Frontal cortex (tissue), 4 donors: ENCODE results near the gene EIF4EBP3. TPM values are rescaled to one million over a fixed set of nuclear protein-coding genes. Genes with fewer than 3 reads are reported as not detected.

Experiments used
- DNase-seq, 2 donors: peaks; one replicate each; pipeline ENCODE4 v3.0.0; 2012; ENCODE audit warnings: low spot score in 2 of 2
- FAIRE-seq: peaks from 2 replicates; lab custom pipeline; 2012; peaks lifted over from hg19 to GRCh38; lab: Jason Lieb, UNC
- total RNA-seq: library from RNA; depleted of rRNA; stranded (reverse); fragments of >200 nt; gene quantifications from one replicate; pipeline ENCODE4 v1.2.3, GENCODE V29; 2014
- donor health status: control.
- donor health status: control.
- donor health status: control.

EIF4EBP3 gene
- not detected for total RNA-seq

DNA sequence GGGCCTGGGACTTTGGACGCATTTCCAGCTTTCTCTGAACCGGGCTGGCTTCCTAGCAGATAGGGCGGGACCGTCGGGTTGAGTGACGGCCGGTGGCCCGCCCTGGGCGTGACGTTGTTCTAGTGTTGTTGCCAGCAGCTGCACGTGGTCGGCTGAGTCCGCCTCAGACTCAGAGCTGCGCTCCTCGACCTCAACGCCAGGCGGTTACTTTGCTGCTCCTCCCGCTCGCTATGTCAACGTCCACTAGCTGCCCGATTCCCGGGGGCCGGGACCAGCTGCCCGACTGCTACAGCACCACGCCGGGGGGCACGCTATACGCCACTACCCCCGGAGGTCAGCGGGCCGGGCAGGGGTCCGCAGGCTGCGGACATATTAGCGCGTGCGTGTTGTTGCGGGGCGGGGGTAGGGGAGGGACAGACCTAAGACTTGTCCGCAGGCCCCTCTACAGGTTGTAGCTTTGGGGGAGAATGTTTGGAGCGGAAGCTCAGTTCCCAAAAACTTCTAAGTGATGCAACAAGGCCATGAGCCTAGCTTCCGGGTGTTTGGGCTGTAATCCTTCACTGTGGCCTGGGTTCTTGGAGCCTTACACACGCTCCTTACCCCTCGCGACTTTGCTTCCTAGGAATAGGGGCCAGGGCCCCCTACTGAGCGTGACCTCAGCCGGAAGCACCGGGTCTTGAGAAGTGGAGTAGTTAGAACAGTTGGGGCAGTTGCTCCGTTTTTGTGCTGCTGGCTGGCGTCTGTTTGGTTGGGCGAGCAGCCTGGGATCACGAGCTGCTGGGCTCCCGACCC lies at the start of gene EIF4EBP3:
TSS of gene EIF4EBP3 (plus strand) at position 155 of the 792 bp plus-strand sequence. CDS start at position 231, 76 bp downstream.
- peak; percentile 8 for FAIRE-seq
- peak; percentile 82 to 96 for DNase-seq

DNA sequence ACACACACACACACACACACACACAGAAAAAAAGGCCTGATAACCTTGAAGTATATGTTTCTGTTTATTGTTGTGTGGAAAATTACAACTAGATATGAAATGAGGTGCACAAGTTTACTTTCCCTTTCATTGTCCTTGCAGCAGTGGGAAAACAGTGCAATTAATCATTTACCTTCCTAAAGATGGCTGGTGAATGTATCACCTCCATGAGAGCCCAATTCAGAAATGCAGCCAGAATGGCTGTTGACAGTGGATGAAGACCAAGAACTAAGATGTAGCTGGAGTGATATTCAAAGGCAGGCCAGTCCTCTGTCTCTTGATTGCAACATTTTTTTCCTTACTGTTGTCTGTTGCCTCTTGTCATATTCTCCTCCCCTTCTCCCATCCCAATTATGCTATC lies 49.6 kb upstream of the EIF4EBP3 start:
- DNase-seq (no peak), FAIRE-seq (no peak)

DNA sequence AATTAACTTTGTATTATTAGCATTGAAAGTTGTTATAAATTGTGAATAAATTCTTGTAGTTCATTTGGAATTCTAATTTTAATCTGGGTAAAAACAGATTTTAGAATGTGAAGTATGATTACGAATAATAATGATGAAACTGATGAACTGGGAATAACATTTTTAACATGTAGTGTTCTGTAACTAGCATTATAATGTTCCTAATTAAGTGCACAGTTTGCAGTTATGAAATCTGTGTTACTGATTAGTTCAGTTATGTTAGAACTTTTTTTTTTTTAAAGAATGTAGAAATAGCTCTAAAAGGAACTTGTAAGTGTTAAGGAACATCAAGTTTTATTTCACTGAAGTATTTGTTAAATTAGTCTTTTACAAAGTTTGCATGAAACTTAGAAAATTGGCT lies 48.9 kb upstream of the EIF4EBP3 start:
- DNase-seq (no peak), FAIRE-seq (no peak)

DNA sequence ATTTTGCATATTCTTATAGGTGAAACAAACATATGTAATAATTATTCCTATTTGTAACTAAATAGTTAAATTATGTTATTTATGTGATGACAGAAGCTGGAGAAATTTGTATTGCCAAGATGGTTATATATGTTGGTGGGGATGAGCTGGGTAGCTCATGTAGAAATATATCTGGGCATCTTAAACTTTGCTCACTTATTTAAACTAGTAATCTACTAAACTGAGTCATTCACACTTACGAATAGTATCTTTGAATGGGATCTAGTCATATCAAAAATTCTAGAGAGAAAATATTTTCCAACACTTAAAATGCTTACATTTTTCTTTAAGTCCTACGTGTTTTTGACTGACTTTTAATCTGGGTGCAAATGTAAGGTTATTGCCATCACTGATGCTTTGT lies 44.6 kb upstream of the EIF4EBP3 start:
- FAIRE-seq (no peak), DNase-seq (no peak)

DNA sequence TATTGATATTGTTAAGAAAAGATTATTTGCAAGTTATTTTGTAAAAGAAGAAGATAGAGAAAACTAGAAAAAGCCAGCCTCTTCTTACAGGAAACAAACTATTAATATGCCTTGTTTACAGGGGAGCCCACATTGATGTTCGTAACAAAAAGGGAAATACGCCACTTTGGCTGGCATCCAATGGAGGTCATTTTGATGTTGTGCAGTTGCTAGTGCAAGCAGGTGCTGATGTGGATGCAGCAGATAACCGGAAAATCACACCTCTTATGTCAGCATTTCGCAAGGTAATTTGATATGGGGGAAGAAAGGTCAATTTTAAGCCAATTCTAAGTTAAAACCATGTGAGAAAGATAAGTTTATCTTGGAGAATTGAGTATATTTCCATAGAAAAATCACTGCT lies 37.6 kb upstream of the EIF4EBP3 start:
- DNase-seq (no peak), FAIRE-seq (no peak)

DNA sequence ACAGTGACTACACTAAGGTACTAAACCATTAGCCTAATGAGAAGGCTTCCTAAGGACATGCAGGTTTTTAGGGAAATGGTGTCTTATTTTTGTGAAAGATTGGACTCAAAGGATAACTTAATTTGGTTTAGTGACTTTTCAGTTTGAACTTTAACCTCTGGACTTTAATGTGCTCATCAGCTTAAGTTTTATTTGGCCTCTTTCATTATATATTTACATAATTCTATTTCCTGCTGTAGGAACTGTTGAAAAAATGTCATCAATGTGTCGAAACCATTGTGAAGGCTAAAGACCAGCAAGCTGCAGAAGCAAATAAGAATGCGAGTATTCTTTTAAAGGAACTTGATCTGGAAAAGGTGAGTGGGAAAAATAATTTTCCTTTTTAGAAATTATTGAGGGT lies 34.3 kb upstream of the EIF4EBP3 start:
- FAIRE-seq (no peak), DNase-seq (no peak)

DNA sequence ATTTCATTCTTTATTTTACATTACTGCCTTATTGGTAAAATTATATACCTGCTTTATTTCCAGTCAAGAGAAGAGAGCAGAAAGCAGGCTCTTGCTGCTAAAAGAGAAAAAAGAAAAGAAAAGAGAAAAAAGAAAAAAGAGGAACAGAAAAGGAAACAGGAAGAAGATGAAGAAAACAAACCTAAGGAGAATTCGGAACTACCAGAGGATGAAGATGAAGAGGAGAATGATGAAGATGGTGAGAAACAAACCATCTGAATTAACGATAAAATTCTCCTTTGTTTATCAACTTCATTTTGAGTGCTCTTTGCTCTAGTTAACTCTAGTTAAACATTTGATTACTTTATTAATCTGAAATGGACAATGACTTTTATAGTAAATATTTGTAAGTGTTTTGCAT lies 23.5 kb upstream of the EIF4EBP3 start:
- DNase-seq (no peak), FAIRE-seq (no peak)

DNA sequence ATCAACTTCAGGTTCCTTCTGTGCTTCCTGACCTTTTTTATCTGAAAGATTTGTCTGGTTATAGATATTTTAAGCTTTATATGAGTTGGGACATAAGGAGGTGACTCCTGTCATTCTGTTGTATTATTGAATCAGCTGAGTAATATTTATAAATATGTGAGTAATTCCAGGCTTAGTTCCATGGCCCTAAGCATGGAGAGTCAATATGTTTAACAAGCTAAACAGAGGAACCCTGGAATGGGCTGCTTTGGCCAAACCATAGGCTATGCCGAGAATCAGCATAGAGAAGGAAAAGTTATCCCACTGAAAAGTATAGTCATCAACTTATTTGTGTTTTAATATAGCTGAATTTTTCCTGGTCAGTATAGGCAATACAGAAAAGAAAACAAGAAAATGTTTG lies 7.2 kb upstream of the EIF4EBP3 start:
- FAIRE-seq (no peak), DNase-seq (no peak)

DNA sequence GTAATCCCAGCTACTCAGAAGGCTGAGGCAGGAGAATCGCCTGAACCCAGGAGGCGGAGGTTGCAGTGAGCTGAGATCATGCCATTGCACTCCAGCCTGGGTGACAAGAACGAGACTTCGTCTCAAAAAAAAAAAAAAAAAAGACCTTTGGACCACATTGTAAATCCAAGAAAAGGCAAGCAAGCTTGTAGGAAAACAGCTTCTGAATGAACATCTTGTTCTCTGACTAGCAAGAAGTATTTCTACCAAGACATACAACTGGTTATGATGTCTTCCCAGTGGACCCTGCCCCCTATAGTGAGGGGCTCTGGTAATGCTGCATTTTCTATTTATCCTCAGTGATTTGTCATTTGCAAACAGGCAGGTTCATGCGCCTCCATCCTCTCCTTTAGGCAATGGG lies 4.5 kb upstream of the EIF4EBP3 start:
- no peak for DNase-seq
- FAIRE-seq: no peak

DNA sequence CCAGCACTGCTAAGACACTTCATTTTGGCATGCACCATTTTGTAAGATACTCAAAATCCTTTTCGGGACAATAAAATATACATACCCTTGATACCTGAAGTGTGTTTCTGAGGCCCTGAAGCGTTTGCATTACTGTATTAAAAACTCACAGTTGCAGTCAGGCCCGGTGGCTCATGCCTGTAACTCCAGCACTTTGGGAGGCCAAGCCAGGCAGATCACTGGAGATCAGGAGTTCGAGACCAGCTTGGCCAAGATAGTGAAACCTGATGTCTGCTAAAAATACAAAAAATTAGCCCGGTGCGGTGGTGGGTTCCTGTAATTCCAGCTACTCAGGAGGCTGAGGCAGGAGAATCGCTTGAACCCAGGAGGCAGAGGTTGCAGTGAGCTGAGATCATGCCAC lies 2.5 kb upstream of the EIF4EBP3 start:
- FAIRE-seq (no peak), DNase-seq (no peak)

DNA sequence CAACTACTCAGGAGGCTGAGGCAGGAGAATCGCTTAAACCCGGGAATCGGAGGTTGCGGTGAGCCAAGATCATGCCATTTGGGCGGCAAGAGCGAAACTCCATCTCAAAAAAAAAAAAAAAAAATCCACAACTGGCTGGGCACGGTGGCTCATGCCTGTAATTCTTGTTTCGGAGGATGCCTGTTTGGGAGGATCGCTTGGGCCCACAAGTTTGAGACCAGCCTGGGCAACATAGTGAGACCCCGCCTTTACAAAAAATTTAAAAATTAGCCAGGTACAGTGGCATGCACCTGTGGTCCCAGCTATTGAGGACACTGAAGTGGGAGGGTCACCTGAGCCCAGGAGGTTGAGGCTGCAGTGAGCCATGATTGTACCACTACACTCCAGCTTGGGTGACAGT lies 1.9 kb upstream of the EIF4EBP3 start:
- DNase-seq (no peak), FAIRE-seq (no peak)

DNA sequence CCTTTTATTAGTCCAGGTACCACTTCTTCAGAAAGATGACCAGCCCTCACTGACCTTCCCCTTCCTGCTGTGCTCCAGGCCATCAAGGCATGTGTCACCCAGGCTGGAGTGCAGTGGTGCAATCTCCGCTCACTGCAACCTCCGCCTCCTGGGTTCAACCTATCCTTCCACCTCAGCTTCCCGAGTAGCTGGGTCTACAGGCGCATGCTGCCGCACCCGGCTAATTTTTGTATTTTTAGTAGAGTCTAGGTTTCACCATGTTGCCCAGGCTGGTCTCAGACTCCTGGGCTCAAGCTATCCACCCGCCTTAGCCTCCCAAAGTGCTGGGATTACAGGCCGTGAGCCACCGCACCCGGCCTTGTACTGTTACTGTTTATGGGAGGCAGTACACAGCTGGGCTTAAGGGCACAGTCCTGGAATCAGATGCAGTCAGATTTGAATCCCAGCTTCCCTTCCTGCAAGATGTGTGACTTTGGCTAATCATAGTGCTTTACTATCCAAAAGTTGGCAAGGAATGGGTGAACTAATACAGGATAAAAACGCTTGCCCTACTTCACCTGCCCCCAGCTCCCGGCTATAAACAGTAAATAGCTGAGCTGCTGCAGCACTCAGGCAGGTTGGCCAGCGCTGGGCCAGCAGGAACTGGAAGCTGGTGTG lies 483 bp upstream of the EIF4EBP3 start:
- FAIRE-seq: no peak
- DNase-seq: no peak

DNA sequence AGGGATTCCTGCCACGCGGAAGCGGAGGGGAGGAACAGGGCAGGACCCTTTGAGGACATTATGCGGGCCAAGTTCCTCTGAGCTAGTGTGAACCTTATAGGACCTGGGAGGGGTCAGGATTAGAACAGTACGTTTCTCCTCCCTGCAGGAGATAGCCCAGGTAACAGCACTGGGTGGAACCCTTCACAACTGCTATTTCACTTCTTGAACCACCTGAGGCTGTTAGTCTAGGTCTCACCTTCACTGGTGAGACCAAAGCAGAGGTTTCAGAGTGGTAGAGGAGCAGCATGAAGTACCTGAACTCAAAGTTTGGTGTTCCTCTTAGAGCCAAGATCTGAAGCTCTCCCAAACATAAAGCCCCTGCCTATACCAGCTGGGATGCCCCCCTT lies 832 bp downstream of the EIF4EBP3 start:
- FAIRE-seq (no peak), DNase-seq (no peak)

DNA sequence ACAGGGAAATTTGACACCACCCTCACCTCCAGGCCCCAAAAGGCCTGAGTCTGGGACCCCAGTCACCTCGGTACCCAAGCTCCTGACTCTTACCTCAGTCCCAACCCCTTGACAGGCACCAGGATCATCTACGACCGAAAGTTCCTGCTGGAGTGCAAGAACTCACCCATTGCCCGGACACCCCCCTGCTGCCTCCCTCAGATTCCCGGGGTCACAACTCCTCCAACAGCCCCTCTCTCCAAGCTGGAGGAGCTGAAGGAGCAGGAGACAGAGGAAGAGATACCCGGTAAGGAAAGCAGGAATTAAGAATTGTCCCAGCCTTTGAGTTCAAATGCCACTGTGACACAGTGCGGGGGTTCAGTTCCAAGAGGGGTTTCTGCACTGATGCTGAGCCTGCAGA lies 1.3 kb downstream of the EIF4EBP3 start:
- FAIRE-seq (no peak), DNase-seq (no peak)

DNA sequence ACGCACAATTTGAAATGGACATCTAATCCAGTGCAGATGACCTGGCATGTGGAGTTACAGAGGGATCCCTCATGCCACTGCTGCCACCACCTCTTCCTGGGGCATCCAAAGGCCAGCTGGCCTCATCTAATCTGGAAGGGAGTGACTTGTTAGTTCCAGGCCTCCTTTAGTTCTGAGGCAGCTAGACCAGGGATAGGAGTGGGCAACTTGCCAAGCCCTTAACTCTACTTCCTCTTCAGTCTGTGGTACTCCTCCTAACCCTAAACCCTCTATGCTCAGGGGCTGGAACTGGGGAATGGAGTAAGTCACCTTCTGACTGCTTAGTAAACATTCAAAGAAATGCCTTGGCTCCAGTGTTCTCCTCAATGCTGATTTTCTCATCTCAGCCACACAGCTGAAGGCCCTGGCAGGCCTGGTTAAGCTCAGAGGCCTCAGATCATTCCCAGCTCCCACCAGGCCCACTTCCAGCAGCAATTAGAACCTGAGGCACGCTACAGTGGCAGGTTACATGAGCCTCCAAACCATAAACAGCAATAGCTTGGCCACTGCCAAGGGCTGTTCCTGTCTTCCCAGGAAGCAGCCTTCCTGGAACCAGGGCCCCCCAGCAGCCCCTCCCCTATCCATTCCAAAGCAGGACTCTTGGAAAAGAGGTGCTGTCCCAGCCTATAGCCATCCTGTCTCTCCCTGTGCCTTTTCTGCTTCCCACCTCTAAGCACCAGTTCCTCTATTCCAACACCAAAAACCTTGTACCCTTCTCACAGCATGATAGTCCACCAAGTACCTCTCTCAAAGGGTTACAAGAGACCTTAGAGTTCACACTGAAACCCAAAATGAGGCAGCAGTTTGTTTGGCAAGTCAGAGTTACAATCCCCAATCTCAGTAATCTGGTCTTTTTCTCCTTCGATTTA lies 2.0 kb downstream of the EIF4EBP3 start:
- no peak for FAIRE-seq
- DNase-seq: peak in 1 of 2 donors; percentile 25

DNA sequence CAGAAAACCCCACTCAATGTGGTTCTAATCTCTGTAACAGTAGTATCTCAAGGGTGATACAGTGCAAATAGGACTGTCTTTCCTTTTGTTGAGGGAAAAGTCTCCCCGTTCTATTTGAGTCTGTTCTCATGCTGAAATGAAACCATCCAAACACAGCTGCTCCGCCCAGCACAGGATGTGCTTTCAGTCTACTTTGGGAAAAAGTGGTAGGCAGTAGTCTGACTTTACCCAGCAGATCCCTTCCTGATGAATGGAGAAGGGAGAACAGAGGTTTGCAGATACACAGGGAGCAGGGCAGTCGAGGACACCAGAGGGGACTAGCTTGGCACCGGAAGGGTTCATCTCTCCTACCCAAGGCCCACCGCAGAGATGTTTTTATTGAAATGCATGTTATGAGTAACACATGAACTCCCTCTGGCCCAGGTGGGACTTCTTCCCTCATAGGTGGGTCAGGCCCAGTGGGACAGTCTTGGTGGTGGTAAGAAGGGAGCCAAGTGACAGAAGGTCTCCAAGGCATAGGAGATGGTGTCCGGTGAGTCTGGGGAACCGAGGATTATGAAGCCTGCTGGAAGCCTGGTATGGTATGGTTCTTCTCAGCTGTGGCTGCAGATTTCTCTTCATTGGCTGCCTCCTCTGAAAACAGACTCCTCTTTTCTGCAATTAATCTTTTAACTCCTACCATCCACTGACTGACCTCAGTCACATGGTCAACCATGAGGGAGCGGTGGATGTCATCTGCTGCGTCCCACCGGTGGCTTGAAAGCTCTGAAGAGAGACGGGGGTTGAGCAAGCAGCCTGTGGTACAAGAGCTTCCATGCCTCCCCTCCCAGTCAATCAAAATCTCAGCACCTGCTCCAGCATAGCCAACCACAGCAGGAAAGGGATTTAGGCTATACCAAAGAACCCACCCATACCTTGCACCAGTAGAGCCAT lies 3.0 kb downstream of the EIF4EBP3 start:
- no peak for DNase-seq

DNA sequence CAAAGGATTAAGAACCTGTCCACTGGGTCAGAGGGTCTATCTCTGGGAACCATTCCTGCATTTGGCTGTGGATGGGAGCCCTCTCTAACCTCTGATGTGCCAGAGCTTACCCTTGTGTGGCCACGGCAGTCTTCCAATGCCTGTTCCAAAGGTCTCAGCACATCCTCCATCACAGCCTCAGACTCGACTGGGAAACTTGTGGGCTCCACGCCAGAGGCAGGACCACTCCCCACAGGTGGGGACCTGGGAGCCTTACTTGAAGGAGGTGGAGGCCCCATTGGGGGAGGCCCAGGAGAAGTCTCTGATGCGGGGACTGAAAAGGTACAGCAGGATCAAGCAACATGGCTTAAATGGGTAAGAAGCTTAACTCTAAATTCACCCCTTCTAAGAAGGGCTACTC lies 4.4 kb downstream of the EIF4EBP3 start:
- DNase-seq: no peak
- FAIRE-seq: no peak

More for the DNA sequence above, 3.0 kb downstream of the EIF4EBP3 start:
- no peak for FAIRE-seq

DNA sequence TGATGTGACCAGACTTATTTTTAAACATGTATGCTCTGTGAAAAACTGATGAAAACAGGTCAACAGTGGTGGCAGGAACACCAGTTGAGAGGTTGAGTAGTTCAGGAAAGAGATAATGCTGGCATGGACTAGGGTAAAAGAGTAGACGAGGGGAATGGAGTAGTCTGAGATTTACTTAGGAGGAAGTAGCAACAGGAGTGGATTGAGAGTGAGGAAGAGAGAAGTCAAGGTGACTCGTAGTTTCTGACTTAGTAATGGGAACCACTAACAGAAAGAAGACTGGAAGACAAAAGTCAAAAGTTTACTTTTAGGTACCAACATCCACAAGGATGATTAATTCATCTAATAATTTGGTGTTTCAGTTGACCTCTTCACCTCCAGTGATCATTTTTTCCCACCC lies 6.2 kb downstream of the EIF4EBP3 start:
- FAIRE-seq (no peak), DNase-seq (no peak)

DNA sequence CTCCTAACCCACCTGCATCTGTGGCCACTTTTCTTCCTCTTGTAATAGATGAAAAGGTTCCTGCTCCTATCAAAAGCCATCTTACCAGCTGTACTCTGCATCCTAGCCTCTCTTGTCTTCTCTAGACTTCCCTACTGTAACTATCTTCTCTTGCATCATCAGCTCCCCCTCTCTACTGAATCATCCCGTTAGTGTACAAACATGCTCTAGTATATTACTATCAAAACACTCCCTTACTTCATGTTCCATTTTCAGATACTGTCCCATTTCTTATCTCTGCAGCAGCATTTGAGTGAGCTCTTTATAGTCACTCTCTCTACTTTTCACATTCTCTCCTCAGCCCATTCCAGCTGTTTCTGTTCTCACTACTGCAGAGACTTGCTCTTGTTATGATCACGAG lies 7.0 kb downstream of the EIF4EBP3 start:
- FAIRE-seq: no peak
- no peak for DNase-seq
